Fibroblast of the aortic adventitia (primary cell): Measurements from ENCODE around the gene UBE2L3. TPM values are rescaled to one million over a fixed set of nuclear protein-coding genes. Genes with fewer than 3 reads are reported as not detected.

Source experiments
- DNase-seq: peaks from one replicate; pipeline ENCODE4 v3.0.0-alpha.2; 2010; ENCODE audit warnings: low read depth
- H3K4me3 ChIP-seq: 2 replicates; pipeline ENCODE4 v1.5.1; 2011; ENCODE audit warnings: low read depth, mild to moderate bottlenecking, control low read depth, low read length, moderate library complexity
- total RNA-seq: library from RNA; depleted of rRNA; stranded (reverse); fragments of >200 nt; gene quantifications from 2 replicates; pipeline ENCODE4 v1.2.3, GENCODE V29; 2012; ENCODE audit warnings: low replicate concordance
- TF ChIP-seq, protein P1 (sequence below): IDR thresholded peaks from 2 replicates; pipeline ENCODE4 v1.5.1; 2011; ENCODE audit warnings: mild to moderate bottlenecking, low read length, control low read depth, inconsistent platforms; ENCODE audit not compliant: insufficient read depth

Gene UBE2L3
- total RNA-seq, 1 donor = 59.7 TPM

- no peak for DNase-seq
- no peak within 1 kb of the TSS for H3K4me3 ChIP-seq
- TF ChIP-seq, protein P1, sequence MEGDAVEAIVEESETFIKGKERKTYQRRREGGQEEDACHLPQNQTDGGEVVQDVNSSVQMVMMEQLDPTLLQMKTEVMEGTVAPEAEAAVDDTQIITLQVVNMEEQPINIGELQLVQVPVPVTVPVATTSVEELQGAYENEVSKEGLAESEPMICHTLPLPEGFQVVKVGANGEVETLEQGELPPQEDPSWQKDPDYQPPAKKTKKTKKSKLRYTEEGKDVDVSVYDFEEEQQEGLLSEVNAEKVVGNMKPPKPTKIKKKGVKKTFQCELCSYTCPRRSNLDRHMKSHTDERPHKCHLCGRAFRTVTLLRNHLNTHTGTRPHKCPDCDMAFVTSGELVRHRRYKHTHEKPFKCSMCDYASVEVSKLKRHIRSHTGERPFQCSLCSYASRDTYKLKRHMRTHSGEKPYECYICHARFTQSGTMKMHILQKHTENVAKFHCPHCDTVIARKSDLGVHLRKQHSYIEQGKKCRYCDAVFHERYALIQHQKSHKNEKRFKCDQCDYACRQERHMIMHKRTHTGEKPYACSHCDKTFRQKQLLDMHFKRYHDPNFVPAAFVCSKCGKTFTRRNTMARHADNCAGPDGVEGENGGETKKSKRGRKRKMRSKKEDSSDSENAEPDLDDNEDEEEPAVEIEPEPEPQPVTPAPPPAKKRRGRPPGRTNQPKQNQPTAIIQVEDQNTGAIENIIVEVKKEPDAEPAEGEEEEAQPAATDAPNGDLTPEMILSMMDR = no peak
Observed at GRCh38 chr22:21632237-21632895, 64.9 kb downstream of the UBE2L3 start, which contains the start of gene CCDC116. CCDC116 (plus strand) TSS chr22:21632760; CDS start chr22:21633182, 422 bp downstream.

- TF ChIP-seq, protein P1 = no peak
- H3K4me3 ChIP-seq = no peak overlapping the region
- DNase-seq = no peak
Observed at GRCh38 chr22:21632931-21633330, 65.4 kb downstream of the UBE2L3 start.

GRCh38 chr22:21633481-21633880 is 66.0 kb downstream of the UBE2L3 start:
- DNase-seq = no peak
- TF ChIP-seq, protein P1 = no peak
- no peak overlapping the region for H3K4me3 ChIP-seq

GRCh38 chr22:21634081-21634480 is 66.6 kb downstream of the UBE2L3 start:
- no peak overlapping the region for H3K4me3 ChIP-seq
- TF ChIP-seq, protein P1 = no peak
- DNase-seq = no peak

DNA sequence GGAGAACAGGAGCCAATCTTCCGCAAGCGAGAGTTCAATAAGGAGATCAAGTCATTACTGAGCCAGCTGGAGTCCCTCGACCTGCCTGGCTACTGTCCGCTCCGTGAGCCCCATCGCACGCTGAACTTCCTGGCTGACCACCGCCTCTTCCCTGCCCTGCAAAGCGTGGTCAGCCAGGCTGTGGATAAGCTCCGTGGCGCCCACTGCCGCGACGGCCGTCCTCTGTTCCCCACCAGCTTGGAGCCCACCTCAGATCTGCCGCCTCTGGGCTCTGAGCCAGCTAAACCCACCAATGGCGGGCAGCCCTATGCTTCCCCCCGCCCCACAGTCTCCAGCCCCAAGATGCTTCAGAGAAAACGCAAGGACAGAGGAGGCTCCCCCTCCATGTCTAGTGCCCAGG is 67.3 kb downstream of the UBE2L3 start:
- DNase-seq = no peak
- TF ChIP-seq, protein P1 = no peak
- no peak overlapping the region for H3K4me3 ChIP-seq

DNA sequence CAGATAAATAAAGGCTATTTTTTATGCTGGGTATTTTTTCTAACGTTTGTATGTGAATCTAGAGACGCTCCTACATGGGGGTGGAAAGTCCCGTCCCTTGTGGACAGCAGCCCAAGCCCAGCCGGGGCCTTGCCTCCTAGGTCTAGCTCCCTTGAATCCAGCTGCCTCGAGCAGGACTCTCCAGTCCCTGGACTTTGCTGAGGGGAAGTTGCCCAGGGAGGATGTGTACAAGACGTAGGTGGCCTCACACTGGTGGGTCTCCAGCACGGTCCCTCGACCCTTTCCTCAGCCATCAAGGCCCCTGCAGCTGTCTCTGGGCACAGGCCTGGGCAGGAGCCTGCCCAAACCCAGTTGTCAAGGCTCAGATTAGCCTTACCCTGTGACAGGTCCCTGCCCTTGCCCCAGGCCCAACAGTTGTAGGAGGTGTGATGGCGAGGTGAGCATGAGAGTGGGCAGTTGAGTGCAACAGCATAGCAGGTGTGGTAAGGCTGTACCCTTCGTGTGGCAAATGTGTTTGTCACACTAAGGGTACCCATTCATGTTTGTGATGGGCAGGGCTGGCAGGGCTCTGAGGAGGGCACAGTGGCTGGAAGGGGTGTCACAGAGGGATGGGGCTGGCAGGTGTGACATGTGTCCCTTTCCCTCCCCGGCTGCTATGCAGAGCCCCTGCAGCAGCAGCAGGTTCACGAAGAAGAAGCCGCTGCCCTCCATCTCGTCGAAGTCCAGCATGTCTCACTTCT is 68.4 kb downstream of the UBE2L3 start:
- TF ChIP-seq, protein P1 = no peak
- H3K4me3 ChIP-seq = no peak overlapping the region
- DNase-seq = no peak
